ENCODE data around the gene HOXA9.
A peak's percentile ranks its signal among the peaks of the same experiment; 100 is the strongest.

Gene HOXA9

GRCh38 chr7:27165089-27165995 lies at the start of gene HOXA9:
Gene HOXA9 (minus strand): TSS chr7:27165537. CDS start chr7:27165457, 80 bp downstream.
- no peak for DNase-seq (ENCODE audit: low spot score)

GRCh38 chr7:27214239-27214950 lies 49.1 kb upstream of the HOXA9 start:
- DNase-seq (ENCODE audit: low spot score) = no peak

GRCh38 chr7:27213433-27214238 lies 48.3 kb upstream of the HOXA9 start:
- no peak for DNase-seq (ENCODE audit: low spot score)

GRCh38 chr7:27212497-27213432 lies 47.4 kb upstream of the HOXA9 start:
- DNase-seq (ENCODE audit: low spot score) = no peak

GRCh38 chr7:27211764-27212204 lies 46.4 kb upstream of the HOXA9 start:
- DNase-seq (ENCODE audit: low spot score) = no peak

GRCh38 chr7:27211084-27211446 lies 45.7 kb upstream of the HOXA9 start:
- DNase-seq (ENCODE audit: low spot score) = no peak

GRCh38 chr7:27210441-27211083 lies 45.2 kb upstream of the HOXA9 start:
- peak; percentile 30 for DNase-seq (ENCODE audit: low spot score)

- DNase-seq (ENCODE audit: low spot score) = no peak
Observed at GRCh38 chr7:27209933-27210440, 44.6 kb upstream of the HOXA9 start.

- no peak for DNase-seq (ENCODE audit: low spot score)
Observed at GRCh38 chr7:27208998-27209397, 43.7 kb upstream of the HOXA9 start.

- DNase-seq (ENCODE audit: low spot score) = no peak
Observed at GRCh38 chr7:27207348-27207985, 42.1 kb upstream of the HOXA9 start.

GRCh38 chr7:27205325-27206280 lies 40.3 kb upstream of the HOXA9 start:
- DNase-seq (ENCODE audit: low spot score) = no peak

GRCh38 chr7:27204851-27205322 lies 39.5 kb upstream of the HOXA9 start:
- no peak for DNase-seq (ENCODE audit: low spot score)

- DNase-seq (ENCODE audit: low spot score) = no peak
Observed at GRCh38 chr7:27203964-27204594, 38.7 kb upstream of the HOXA9 start.

GRCh38 chr7:27203365-27203953 lies 38.1 kb upstream of the HOXA9 start:
- no peak for DNase-seq (ENCODE audit: low spot score)

- DNase-seq (ENCODE audit: low spot score) = no peak
Observed at GRCh38 chr7:27202862-27203134, 37.5 kb upstream of the HOXA9 start.

- DNase-seq (ENCODE audit: low spot score) = no peak
Observed at GRCh38 chr7:27202018-27202861, 36.9 kb upstream of the HOXA9 start.

- DNase-seq (ENCODE audit: low spot score) = no peak
Observed at GRCh38 chr7:27201580-27202017, 36.3 kb upstream of the HOXA9 start.

Measured in activated CD4-positive, alpha-beta T cell treated with anti-CD3 and anti-CD28 coated beads, Interleukin-2, Interleukin-4, amounts not matched to agents 100 ng/mL and 50 ng/mL, durations not matched to agents 16 hours and 8 hours (primary cell).